Ascending aorta (tissue), 2 donors: Measurements from ENCODE around the gene SEZ6L. TPM values are rescaled to one million over a fixed set of nuclear protein-coding genes. Genes with fewer than 3 reads are reported as not detected.

Experiments
- DNase-seq, 2 donors: peaks; one replicate each; pipeline ENCODE4 v3.0.0-alpha.2; 2019; ENCODE audit warnings: low spot score in 2 of 2
- H3K27ac ChIP-seq, 2 donors: fragments of 200-600 bp; sonication (generic); one replicate each; pipeline ENCODE4 v1.5.1; 2016 to 2017; ENCODE audit warnings: mild to moderate bottlenecking in 1 of 2
- H3K27me3 ChIP-seq: fragments of 200-600 bp; sonication (generic); one replicate; pipeline ENCODE4 v1.5.1; 2017
- H3K36me3 ChIP-seq, 2 donors: fragments of 200-600 bp; sonication (generic); one replicate each; pipeline ENCODE4 v1.5.1; 2016
- H3K4me1 ChIP-seq, 2 donors: fragments of 200-600 bp; sonication (generic); one replicate each; pipeline ENCODE4 v1.5.1; 2016 to 2017; ENCODE audit warnings: mild to moderate bottlenecking in 1 of 2
- H3K4me3 ChIP-seq, 2 donors: fragments of 200-600 bp; sonication (generic); one replicate each; pipeline ENCODE4 v1.5.1; 2016 to 2017; ENCODE audit warnings: mild to moderate bottlenecking in 1 of 2
- H3K9me3 ChIP-seq, 2 donors: fragments of 200-600 bp; sonication (generic); one replicate each; pipeline ENCODE4 v1.5.1; 2016
- intact Hi-C: fragments of 100-400 bp; cut with DNase I; formaldehyde crosslinking; loops from one replicate; pipeline ENCODE4 v1.15.1; 2023
- total RNA-seq: library from RNA; depleted of rRNA; stranded (reverse); fragments of >200 nt; gene quantifications from one replicate; pipeline ENCODE4 v1.1.0, GENCODE V29; 2016
- TF ChIP-seq, protein P1 (sequence below), 3 experiments: fragments of 200-600 bp in 2 of 3; fragments of 450-650 bp in 1 of 3; sonication (generic) in 2 of 3; IDR thresholded peaks; one replicate each; pipeline ENCODE4 v1.5.1; 2016 to 2019; ENCODE audit warnings: antibody characterized with exemption in 3 of 3, mild to moderate bottlenecking in 1 of 3, moderate library complexity in 1 of 3

SEZ6L gene
- total RNA-seq, 1 donor from 2014 or later, result not detected

DNA sequence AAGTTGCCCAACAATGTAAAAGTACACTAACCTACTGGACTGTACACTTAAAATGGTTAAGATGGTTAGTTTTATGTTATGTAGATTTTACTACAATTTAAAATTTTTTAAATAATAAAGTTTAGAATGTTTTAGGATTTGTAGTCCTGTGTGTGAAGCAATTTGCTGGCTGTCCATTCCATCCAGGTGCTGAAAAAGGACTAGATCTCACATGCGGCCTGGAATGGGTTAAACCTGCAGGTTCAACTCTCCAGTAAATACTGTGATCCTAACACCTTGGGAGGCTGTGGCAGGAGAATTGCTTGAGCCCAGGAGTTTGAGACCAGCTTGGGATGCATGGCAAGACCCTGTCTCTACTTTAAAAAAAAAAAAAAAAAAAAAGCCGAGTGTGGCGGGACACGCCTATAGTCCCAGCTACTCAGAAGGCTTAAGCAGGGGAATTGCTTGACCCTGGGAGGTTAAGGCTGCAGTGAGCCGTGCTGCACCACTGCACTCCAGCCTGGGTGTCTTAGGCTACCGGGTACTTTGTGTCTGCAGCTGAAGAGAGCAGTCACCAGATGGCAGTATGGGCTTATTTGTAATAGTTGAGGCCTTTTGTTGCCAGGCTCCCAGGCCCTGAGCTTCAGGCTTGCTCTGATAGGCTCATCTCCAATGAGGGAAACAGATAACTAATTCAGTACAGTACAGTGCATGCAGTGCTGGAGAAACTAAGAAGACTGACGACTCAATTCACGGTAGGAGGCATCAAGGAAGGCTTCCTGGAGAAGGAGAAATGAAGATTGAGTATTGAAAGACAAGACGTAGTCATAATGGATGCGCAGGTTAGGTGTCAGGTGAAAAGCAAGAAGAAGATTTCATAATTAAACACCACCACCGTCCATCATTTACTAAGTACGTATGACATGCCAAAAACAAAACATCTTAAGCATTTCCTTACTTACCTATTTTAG is 195.1 kb downstream of the SEZ6L start:
- Histone ChIP-seq H3K4me3 (no peak overlapping the region), H3K27ac (no peak overlapping the region), H3K27me3 (no peaks in the 10 kb centered on the region), H3K4me1 (no peaks in the 10 kb centered on the region), H3K9me3 (no peaks in the 10 kb centered on the region), H3K36me3 (no peaks in the 10 kb centered on the region)
- TF ChIP-seq, protein P1, sequence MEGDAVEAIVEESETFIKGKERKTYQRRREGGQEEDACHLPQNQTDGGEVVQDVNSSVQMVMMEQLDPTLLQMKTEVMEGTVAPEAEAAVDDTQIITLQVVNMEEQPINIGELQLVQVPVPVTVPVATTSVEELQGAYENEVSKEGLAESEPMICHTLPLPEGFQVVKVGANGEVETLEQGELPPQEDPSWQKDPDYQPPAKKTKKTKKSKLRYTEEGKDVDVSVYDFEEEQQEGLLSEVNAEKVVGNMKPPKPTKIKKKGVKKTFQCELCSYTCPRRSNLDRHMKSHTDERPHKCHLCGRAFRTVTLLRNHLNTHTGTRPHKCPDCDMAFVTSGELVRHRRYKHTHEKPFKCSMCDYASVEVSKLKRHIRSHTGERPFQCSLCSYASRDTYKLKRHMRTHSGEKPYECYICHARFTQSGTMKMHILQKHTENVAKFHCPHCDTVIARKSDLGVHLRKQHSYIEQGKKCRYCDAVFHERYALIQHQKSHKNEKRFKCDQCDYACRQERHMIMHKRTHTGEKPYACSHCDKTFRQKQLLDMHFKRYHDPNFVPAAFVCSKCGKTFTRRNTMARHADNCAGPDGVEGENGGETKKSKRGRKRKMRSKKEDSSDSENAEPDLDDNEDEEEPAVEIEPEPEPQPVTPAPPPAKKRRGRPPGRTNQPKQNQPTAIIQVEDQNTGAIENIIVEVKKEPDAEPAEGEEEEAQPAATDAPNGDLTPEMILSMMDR (IDR thresholded peaks at IDR 0.05), result peak; percentile 32 to 58 (median 36)
- intact Hi-C loops, result no loop called here
- DNase-seq, result no peak

DNA sequence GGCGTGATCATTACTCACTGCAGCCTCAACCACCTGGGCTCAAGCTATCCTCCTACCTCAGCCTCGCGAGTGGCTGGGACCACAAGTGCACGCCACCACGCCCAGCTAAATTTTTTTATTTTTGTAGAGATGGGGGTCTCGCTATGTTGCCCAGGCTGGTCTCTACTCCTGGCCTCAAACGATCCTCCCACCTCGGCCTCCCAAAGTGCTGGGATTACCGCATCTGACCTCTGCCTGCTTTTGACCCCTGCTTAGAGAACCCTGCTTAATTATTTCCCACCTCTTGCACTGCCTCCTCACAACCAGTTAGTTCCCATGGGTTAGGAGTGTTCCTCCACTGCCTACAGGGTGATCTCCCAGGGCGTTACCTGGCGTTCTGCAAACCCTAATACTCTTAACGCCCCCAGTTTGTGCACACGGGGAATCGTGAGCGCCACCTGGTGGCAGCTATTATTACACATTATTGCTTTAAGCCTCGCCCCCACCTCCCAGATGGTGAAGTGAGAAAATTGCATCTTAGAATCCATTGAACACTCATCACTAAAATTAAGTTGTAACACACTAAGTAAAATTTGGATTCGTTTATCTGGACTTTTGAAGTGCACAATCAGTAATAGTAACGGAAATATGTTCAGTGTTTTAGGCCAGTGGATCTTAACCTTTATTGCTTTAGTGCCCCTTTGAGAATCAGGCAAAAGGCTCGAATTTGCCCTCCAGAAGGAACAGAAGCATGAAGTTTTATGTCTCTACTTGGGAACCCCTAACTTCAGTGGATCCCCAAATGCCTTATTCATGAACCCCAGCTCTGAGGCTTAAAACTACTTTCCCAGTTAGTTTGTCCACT is 198.4 kb downstream of the SEZ6L start:
- Histone ChIP-seq H3K9me3 (no peaks in the 10 kb centered on the region), H3K27me3 (no peaks in the 10 kb centered on the region), H3K27ac (no peak overlapping the region), H3K4me3 (no peak overlapping the region), H3K4me1 (no peaks in the 10 kb centered on the region), H3K36me3 (no peaks in the 10 kb centered on the region)
- no peak for DNase-seq
- intact Hi-C loops, result no loop called here
- TF ChIP-seq, protein P1 (IDR thresholded peaks at IDR 0.05), result peak in 2 of 3 experiments; percentile 44 to 65

DNA sequence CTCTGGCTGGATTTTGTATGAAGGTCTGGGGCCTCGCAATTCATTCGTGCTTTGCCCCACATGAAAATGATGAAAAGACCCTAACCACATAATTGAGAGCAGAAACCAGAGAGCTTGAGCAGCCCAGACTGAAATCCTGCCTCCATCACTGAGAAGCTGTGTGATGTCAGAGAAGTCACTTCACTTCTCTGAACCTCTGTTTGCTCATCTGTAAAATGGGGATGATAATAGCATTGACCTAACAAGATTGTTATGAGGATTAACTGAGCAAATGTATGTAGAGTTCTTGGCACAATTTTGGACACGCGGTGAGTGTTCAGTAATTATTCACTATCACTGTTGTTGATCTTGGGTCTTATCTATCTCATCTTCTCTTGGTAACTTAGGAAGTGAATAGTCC is 203.6 kb downstream of the SEZ6L start:
- H3K36me3 ChIP-seq, result no peaks in the 10 kb centered on the region
- no peak for DNase-seq
- TF ChIP-seq, protein P1 (IDR thresholded peaks at IDR 0.05), result no peak
- H3K9me3 ChIP-seq, result no peaks in the 10 kb centered on the region
- intact Hi-C loops, result no loop called here
- H3K4me3 ChIP-seq, result no peak overlapping the region
- H3K27ac ChIP-seq, result no peak overlapping the region
- no peaks in the 10 kb centered on the region for H3K27me3 ChIP-seq
- no peaks in the 10 kb centered on the region for H3K4me1 ChIP-seq

DNA sequence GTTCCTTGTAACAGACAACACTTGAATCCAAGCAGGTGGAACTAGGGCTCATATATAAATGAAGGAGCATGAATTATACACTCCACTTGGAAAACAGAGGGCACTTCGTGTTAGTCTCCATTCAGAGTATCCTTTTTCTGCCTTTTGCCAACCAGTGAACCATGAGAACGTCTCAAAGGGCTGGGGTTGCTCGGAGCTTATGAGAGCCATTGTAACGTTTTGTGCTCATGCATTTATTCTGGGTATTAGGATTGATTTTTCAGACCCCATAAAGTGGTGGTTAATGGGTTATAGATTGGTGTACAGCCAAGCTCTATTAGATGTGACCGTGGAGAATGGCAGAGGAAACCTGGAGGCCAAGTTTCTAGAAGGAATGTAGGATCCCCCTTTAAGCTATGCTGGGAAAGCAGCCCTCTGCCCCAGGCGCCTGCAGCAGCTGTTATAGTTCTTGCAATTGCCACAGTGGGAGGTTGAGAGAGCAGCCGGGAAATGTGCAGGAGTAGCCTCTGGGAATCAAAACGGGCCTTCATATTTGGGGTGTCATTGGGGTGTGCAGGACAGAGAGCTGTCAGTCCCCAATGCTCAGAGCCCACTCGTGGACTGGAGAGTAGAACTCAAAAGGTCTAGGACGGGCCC is 205.2 kb downstream of the SEZ6L start:
- TF ChIP-seq, protein P1 (IDR thresholded peaks at IDR 0.05), result no peak
- DNase-seq, result no peak
- Histone ChIP-seq H3K4me3 (no peak overlapping the region), H3K27me3 (no peaks in the 10 kb centered on the region), H3K9me3 (no peaks in the 10 kb centered on the region), H3K27ac (no peak overlapping the region), H3K4me1 (no peaks in the 10 kb centered on the region), H3K36me3 (no peaks in the 10 kb centered on the region)
- intact Hi-C loops, result no loop called here

DNA sequence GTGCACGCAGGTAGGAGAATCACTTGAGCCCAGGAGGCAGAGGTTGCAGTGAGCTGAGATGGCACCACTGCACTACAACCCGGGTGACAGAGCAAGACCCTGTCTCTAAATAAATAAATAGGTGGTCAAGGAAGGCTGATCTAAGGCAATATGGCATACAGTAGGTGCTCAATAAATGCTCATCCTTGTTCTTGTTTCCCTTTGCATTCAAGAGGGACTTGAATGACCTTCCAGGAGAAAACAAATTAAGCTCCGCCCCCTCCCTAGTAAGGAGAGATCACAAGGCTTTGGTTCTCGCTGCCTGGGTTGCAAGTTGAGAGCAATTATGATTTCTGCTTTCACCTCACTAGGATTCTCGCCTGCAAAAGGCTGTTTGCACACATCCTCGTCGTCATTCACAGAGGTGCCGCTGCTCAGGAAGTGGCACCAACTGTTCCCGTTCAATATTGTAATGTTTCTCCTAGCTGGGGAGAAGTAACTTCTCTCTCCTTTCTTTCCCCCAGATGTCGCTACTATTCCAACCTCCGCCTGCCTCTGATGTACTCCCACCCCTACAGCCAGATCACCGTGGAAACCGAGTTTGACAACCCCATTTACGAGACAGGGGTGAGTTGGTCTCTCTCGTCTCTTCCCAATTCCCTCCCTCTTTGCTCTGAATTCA is 208.0 kb downstream of the SEZ6L start:
- no peak overlapping the region for H3K27ac ChIP-seq
- no peaks in the 10 kb centered on the region for H3K4me1 ChIP-seq
- H3K4me3 ChIP-seq, result no peak overlapping the region
- H3K36me3 ChIP-seq, result no peaks in the 10 kb centered on the region
- TF ChIP-seq, protein P1 (IDR thresholded peaks at IDR 0.05), result no peak
- H3K9me3 ChIP-seq, result no peaks in the 10 kb centered on the region
- intact Hi-C loops, result no loop called here
- H3K27me3 ChIP-seq, result no peaks in the 10 kb centered on the region
- DNase-seq, result no peak
